CD4-positive, alpha-beta T cell treated with Interferon gamma for 1 hour (primary cell): ENCODE results near the gene NLN.
"Not testable (repeated sequence)": the region's sequence is repeated elsewhere in the genome, so short reads cannot be mapped to it uniquely, and the experiment has no call there.

Source experiments
- DNase-seq: peaks from one replicate; pipeline ENCODE4 v3.0.0-alpha.2; 2020

NLN gene

DNA sequence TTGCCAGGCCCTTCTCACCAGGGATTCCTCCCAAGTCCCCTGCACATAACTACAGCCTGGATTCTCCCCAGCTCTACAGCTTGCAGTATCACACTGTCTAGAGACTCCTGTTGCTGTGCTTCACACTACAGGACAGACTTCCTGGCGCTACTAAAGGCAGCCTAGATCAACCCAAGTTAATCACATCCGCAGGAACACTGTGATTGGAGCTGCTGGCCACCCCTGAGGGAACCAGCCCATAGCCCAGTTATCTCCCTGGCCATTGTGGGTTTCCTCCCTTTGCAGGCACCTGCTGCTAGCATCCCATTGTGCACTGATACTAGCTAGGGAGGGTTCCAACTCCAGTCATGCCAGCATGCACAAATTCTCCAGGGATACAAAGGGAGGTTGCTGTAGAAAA, 53.5 kb downstream of the NLN start:
- no peak for DNase-seq

- no peak for DNase-seq
Observed at GRCh38 chr5:65776441-65777141, 54.6 kb downstream of the NLN start.

- DNase-seq, result no peak
Observed at GRCh38 chr5:65778126-65778525, 56.1 kb downstream of the NLN start.

DNA sequence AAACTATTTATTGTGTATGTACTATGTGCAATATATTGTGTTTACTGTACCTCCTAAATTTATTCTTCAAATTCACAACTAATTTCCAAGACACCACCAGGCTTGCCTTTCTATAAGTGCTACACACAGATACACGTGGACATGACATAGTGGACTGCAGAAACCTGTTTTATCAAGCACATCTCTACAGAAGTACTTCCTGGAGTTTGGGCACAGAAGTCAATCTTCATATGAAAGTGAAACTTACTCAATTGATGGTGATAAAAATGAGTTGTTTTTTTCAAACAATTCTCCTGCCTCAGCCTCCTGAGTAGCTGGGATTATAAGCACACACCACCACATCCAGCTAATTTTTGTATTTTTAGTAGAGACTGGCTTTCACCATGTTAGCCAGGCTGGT, 57.6 kb downstream of the NLN start:
- no peak for DNase-seq

- DNase-seq, result not testable (repeated sequence)
Observed at GRCh38 chr5:65788296-65788695, 66.3 kb downstream of the NLN start.

GRCh38 chr5:65790371-65791163, 68.6 kb downstream of the NLN start:
- peak; percentile 53 for DNase-seq

GRCh38 chr5:65791712-65792673, 70.0 kb downstream of the NLN start:
- DNase-seq, result no peak

DNA sequence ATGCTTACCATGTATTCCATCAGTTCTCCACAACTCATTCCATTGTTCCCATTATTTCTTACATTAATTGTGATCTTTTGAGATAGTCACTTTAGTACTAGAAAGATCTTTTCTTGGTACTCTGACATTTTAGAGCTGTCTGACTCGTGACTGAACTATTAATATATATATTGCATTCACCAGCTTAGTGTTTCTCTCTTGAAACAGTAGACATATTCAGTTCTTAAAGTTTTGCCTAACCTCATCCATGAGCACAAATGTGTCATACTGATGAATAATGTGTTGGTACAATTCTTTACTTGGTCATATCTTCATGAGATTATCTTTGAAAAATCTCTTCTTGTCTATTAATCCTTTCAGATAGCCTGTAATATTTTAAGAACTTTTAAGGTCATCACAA, 74.3 kb downstream of the NLN start:
- DNase-seq, result no peak

GRCh38 chr5:65796751-65797316, 74.8 kb downstream of the NLN start:
- no peak for DNase-seq

GRCh38 chr5:65797481-65797880, 75.5 kb downstream of the NLN start:
- no peak for DNase-seq

DNA sequence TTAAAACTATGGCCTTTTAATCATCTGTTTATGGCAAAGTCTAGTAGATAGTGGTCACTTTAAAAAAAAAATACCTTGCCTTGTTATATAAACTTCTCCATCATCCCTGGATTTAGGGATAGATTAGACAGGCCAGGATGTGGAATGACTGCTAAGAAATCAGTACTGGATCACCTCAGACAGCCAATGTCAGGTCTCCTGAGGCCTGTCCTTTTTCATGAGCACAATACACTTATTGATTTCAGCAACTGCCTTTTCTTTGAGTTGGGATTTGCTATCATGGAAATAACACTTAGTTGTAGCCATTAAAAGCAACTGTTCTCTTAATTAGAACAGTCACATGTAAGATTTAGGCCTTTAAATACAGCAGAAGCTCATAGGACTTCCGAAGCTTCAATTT, 77.9 kb downstream of the NLN start:
- no peak for DNase-seq

DNA sequence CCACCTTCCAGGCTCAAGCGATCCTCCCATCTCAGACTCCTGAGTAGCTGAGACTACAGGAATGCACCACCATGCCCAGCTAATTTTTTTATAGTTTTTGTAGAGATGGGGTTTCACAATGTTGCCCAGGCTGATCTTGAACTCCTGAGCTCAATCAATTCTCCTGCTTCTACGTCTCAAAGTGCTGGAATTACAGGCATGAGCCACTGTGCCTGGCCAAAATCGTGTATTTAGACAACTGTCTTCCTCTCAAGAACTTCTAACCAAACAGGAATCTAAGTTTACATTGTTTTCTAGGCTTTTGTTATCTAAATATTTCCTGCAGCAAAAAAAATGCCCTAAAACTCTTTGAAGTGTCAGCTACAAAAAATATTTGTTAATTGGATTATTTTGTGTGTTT, 78.8 kb downstream of the NLN start:
- DNase-seq, result no peak

- DNase-seq, result no peak
Observed at GRCh38 chr5:65801352-65801783, 79.4 kb downstream of the NLN start.

- no peak for DNase-seq
Observed at GRCh38 chr5:65802080-65802479, 80.1 kb downstream of the NLN start.

- DNase-seq, result no peak
Observed at GRCh38 chr5:65802820-65803219, 80.8 kb downstream of the NLN start.

- no peak for DNase-seq
Observed at GRCh38 chr5:65803699-65804391, 81.8 kb downstream of the NLN start.

DNA sequence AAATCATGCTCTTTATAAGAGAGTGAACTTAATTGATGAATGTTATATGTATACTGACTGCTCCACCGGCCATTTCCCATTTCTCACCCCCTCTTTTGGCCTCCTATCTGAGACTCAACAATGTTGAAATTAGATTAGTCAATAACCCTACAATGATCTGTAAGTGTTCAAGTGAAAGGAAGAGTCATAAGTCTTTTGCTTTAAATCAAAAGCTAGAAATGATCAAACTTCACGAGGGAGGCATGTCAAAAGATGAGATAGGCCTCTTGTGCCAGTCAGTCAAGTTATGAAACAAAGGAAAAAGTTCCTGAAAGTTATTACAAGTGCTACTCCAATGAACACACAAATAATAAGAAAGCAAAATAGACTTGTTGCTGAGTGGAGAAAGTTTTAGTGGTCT, 83.1 kb downstream of the NLN start:
- DNase-seq, result no peak

- DNase-seq, result not testable (repeated sequence)
Observed at GRCh38 chr5:65807494-65807893, 85.5 kb downstream of the NLN start.

- no peak for DNase-seq
Observed at GRCh38 chr5:65808251-65808741, 86.3 kb downstream of the NLN start.

DNA sequence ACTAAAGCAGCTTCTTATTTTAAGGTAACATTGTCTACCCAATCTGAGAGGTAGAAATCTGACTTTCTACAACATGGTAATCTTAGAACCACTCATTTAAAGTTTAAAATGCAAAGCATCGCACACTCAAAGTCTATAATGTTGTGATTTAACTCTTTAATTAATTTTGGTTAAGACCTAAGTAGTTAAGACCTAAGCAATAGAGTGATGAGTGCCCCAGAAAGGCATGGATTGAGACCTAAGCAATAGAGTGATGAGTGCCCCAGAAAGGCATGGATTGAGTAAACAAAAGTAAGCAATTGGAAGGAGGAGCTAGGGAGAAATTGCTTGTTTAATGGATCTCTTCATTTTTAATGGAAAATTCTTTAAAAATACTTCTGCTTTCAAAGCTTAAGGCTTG, 86.8 kb downstream of the NLN start:
- DNase-seq, result no peak

DNA sequence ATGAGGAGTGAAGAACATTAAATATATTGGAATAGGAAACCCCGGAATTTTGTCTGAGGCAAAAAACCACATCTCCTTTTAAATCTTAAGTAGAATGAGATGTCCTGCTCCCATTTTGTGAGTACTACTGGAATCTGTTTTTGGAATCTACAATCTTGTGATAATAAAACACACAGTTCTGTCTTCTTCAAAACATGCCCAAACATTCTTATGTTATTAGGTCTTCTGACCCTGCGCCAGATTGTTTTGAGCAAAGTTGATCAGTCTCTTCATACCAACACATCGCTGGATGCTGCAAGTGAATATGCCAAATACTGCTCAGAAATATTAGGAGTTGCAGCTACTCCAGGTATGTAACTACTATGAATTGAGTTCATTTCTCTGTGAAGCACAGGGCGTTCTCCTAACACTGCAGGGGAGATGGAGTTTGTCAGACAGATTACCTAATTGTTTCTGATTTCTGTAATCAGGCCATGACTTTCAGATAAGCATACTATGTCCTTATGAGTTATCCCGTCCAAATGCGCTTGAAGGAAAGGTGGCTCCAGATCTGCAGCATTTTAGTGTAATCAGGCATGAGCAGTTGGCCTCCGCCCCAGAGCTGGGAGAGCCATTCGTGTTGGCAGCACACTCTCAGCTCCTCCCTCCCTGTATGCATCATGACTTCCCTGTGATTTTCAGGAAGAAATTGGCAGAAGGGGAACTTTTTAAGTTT, 88.0 kb downstream of the NLN start:
- no peak for DNase-seq
